Glutamatergic neuron (in vitro differentiated cells): ENCODE data around the gene C20orf96. TPM values are rescaled to one million over a fixed set of nuclear protein-coding genes. Genes with fewer than 3 reads are reported as not detected.
A peak's percentile ranks its signal among the peaks of the same experiment; 100 is the strongest.

Experiments
- DNase-seq: peaks from one replicate; pipeline ENCODE4 v3.0.0; 2022
- H3K27ac Mint-ChIP-seq: one replicate; pipeline ENCODE4 v1.8.0; 2020; ENCODE audit warnings: mild to moderate bottlenecking, mixed read lengths, inconsistent platforms; ENCODE audit not compliant: unreplicated experiment
- H3K27me3 Mint-ChIP-seq: one replicate; pipeline ENCODE4 v1.8.0; 2020; ENCODE audit warnings: mild to moderate bottlenecking, moderate library complexity, mixed read lengths, inconsistent platforms; ENCODE audit not compliant: unreplicated experiment
- H3K36me3 Mint-ChIP-seq: one replicate; pipeline ENCODE4 v1.8.0; 2020; ENCODE audit warnings: mild to moderate bottlenecking, mixed read lengths, inconsistent platforms; ENCODE audit not compliant: unreplicated experiment
- H3K4me1 Mint-ChIP-seq: one replicate; pipeline ENCODE4 v1.8.0; 2020; ENCODE audit warnings: mild to moderate bottlenecking, low read depth, mixed read lengths, inconsistent platforms; ENCODE audit not compliant: unreplicated experiment
- H3K4me3 Mint-ChIP-seq: one replicate; pipeline ENCODE4 v1.8.0; 2020; ENCODE audit warnings: mild to moderate bottlenecking, mixed read lengths, inconsistent platforms; ENCODE audit not compliant: unreplicated experiment
- H3K9me3 Mint-ChIP-seq: one replicate; pipeline ENCODE4 v1.8.0; 2020; ENCODE audit warnings: mild to moderate bottlenecking, moderate library complexity, mixed read lengths, inconsistent platforms; ENCODE audit not compliant: unreplicated experiment
- CTCF ChIP-seq: fragments of 200-600 bp; sonication (generic); IDR thresholded peaks from one replicate; pipeline ENCODE4 v1.5.0; 2021; ENCODE audit not compliant: partially characterized antibody, unreplicated experiment
- total RNA-seq: library from RNA; stranded (reverse); fragmentation: NEBNext Ultra II Directional; extraction: Animal tissue kit (Norgen Biotek cat#: 25700); gene quantifications from one replicate; pipeline ENCODE4 v1.2.1, GENCODE V29; 2021; ENCODE audit not compliant: unreplicated experiment

The C20orf96 gene
- total RNA-seq, 1 donor from 2014 or later = 61.1 TPM

- peak overlapping the region; percentile 90 for H3K4me3 Mint-ChIP-seq
- H3K27ac Mint-ChIP-seq = peak overlapping the region; percentile 96
- DNase-seq = no peak
- H3K4me1 Mint-ChIP-seq = peaks cover 10% of the 10 kb centered on the region
- peaks cover 3% of the 10 kb centered on the region for H3K27me3 Mint-ChIP-seq
- TF ChIP-seq CTCF = no peak
- no peaks in the 10 kb centered on the region for H3K36me3 Mint-ChIP-seq
- H3K9me3 Mint-ChIP-seq = peaks cover 2% of the 10 kb centered on the region
These were observed 20.1 kb upstream of the C20orf96 start for GRCh38 chr20:310645-311044.

- peak overlapping the region; percentile 90 for H3K4me3 Mint-ChIP-seq
- H3K27ac Mint-ChIP-seq = peak overlapping the region; percentile 96
- peaks cover 10% of the 10 kb centered on the region for H3K4me1 Mint-ChIP-seq
- DNase-seq = peak; percentile 99
- H3K9me3 Mint-ChIP-seq = peaks cover 2% of the 10 kb centered on the region
- H3K36me3 Mint-ChIP-seq = no peaks in the 10 kb centered on the region
- no peak for TF ChIP-seq CTCF
- H3K27me3 Mint-ChIP-seq = peaks cover 4% of the 10 kb centered on the region
These were observed 19.5 kb upstream of the C20orf96 start for GRCh38 chr20:309841-310644.

GRCh38 chr20:309306-309840 lies 18.8 kb upstream of the C20orf96 start:
- Mint-ChIP-seq H3K4me1 (peaks cover 10% of the 10 kb centered on the region), H3K9me3 (peaks cover 4% of the 10 kb centered on the region), H3K27me3 (peaks cover 5% of the 10 kb centered on the region), H3K4me3 (peak overlapping the region; percentile 90), H3K27ac (peak overlapping the region; percentile 96), H3K36me3 (no peaks in the 10 kb centered on the region)
- TF ChIP-seq CTCF = no peak
- no peak for DNase-seq

GRCh38 chr20:308427-309038 lies 18.0 kb upstream of the C20orf96 start:
- no peak overlapping the region for H3K4me3 Mint-ChIP-seq
- H3K36me3 Mint-ChIP-seq = peaks cover 5% of the 10 kb centered on the region
- H3K27ac Mint-ChIP-seq = peak overlapping the region; percentile 8
- H3K9me3 Mint-ChIP-seq = peaks cover 6% of the 10 kb centered on the region
- peaks cover 10% of the 10 kb centered on the region for H3K4me1 Mint-ChIP-seq
- peaks cover 5% of the 10 kb centered on the region for H3K27me3 Mint-ChIP-seq
- DNase-seq = no peak
- TF ChIP-seq CTCF = no peak

- no peak for TF ChIP-seq CTCF
- peaks cover 8% of the 10 kb centered on the region for H3K9me3 Mint-ChIP-seq
These were observed 15.2 kb upstream of the C20orf96 start for GRCh38 chr20:305745-306144.

More at GRCh38 chr20:305745-306144, 15.2 kb upstream of the C20orf96 start:
- H3K36me3 Mint-ChIP-seq = peaks cover 9% of the 10 kb centered on the region
- peaks cover 16% of the 10 kb centered on the region for H3K4me1 Mint-ChIP-seq
- H3K27ac Mint-ChIP-seq = no peak overlapping the region
- H3K27me3 Mint-ChIP-seq = peaks cover 8% of the 10 kb centered on the region
- no peak for DNase-seq
- no peak overlapping the region for H3K4me3 Mint-ChIP-seq
